Measurements from ENCODE around the gene WWOX.

WWOX gene

DNA sequence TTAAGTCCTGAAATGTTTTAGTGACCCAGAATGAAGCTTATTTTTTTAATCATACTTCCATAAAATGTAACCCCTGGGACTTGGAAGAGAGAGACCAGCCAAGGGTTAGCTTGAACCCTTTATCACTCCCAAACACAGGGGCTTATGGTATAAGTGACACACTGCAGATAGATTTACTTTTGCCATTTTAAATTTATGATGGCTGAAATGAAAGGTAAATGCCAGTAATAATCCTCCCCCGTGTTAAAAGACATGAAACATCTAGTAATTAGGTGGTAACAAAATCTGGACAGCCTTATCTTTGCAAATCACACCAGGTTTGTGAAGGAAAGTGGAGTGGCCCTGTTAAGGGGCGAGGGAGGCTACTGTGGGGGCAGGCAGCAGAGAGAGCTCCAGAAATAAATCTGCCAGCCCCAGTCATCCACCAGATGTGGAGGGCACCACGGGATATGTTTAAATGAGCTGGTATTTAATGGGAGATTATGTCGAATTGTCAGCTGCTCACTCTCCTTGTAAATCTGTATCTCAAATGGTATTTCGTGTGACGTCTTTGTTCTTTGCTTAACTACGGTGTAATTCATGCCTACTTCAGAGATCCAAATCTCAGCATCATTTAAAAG lies 326.5 kb downstream of the WWOX start:
- Histone ChIP-seq H3K9me3 (ENCODE audit: low read depth, low read length) (no peaks in the 10 kb centered on the region), H3K27ac (no peak overlapping the region), H3K4me3 (no peak overlapping the region), H3K9ac (ENCODE audit: insufficient read length) (no peak overlapping the region), H3K36me3 (ENCODE audit: insufficient read depth, low read length) (no peaks in the 10 kb centered on the region)
- TF ChIP-seq FOXP2 (optimal IDR thresholded peaks at IDR 0.05; ENCODE audit: control extremely low read depth, extremely low read length, insufficient read depth) = no peak
- TF ChIP-seq POLR2AphosphoS5 (IDR thresholded peaks at IDR 0.05; ENCODE audit: borderline replicate concordance, low read depth, low read length) = no peak
- TF ChIP-seq EZH2 (IDR thresholded peaks at IDR 0.05) = no peak
- DNase-seq (ENCODE audit: low read depth, low spot score) = no peak

DNA sequence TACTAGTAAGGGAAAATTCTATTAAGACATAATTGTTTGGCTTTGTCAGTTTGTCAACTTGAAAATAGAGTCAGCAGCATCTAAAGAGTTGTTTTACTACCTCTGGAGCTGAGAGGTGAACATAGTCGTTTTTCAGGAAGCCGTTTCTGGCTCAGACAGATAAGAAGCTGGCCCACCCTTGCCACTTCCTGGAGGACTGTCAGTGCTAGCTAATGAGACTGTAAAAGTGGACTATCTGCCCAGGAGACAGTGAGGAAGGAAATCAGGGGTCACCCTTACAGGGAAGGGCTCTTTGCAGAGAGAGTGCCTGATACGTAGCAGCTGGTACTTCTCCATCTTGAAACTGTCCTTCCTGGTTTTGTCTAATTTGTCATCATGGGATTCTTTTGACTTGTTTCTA lies 328.7 kb downstream of the WWOX start:
- no peaks in the 10 kb centered on the region for H3K9me3 ChIP-seq (ENCODE audit: low read depth, low read length)
- no peak overlapping the region for H3K4me3 ChIP-seq
- no peak overlapping the region for H3K9ac ChIP-seq (ENCODE audit: insufficient read length)
- no peak for TF ChIP-seq POLR2AphosphoS5 (IDR thresholded peaks at IDR 0.05; ENCODE audit: borderline replicate concordance, low read depth, low read length)
- no peak for DNase-seq (ENCODE audit: low read depth, low spot score)
- H3K27ac ChIP-seq = no peak overlapping the region
- no peaks in the 10 kb centered on the region for H3K36me3 ChIP-seq (ENCODE audit: insufficient read depth, low read length)

DNA sequence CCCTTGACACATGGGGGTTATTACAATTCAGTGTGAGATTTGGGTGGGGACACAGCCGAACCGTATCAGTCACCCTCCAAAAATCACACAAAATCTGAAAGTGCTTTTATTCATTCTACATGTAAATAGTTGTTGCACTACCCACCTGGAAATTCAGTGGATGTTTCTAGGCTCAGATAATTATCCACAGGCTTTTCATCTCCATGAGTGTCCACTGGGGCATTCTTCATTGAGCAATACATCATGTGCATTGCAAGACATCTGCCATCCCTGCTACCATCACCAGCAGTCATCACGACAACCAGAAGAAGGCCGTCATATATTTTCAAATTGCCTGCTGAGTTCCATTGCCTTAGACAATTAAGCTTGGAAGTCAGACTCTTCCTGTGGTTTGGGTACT lies 330.8 kb downstream of the WWOX start:
- no peaks in the 10 kb centered on the region for H3K9me3 ChIP-seq (ENCODE audit: low read depth, low read length)
- no peak overlapping the region for H3K27ac ChIP-seq
- H3K4me3 ChIP-seq = no peak overlapping the region
- DNase-seq (ENCODE audit: low read depth, low spot score) = no peak
- no peaks in the 10 kb centered on the region for H3K36me3 ChIP-seq (ENCODE audit: insufficient read depth, low read length)
- TF ChIP-seq FOXP2 (optimal IDR thresholded peaks at IDR 0.05; ENCODE audit: control extremely low read depth, extremely low read length, insufficient read depth) (no peak), EZH2 (IDR thresholded peaks at IDR 0.05) (no peak), POLR2AphosphoS5 (IDR thresholded peaks at IDR 0.05; ENCODE audit: borderline replicate concordance, low read depth, low read length) (no peak)
- H3K9ac ChIP-seq (ENCODE audit: insufficient read length) = no peak overlapping the region

DNA sequence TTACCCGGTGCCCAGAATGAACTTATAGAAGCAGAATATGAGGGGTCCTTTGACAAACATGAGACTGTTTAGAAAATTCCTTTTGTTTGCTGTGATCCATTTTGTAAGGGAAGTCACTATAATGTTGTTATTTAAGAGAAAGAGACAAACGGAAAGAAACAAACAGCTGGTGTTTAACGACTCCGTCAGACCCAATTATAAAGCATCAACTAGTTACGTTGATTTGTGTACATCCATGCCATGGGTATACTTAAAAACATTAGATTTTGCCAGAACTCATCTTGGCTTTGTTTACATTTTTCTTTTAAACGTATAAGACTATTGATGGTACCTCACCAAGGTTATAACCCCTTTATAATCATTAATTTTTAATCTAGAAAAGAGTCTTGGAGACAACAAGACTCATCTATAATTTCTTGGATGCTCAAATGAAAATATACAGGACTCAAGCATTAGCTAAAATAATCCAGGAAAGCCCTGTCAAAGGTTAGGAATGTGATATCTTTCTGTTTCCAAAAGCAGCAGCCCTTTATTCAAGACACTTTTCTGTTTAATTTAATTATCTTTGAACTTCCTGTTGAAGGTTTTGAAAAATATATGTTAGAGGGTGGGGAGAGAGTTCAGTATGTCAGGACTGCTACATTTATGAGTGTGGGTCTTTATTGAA lies 331.7 kb downstream of the WWOX start:
- Histone ChIP-seq H3K9ac (ENCODE audit: insufficient read length) (no peak overlapping the region), H3K4me3 (no peak overlapping the region), H3K9me3 (ENCODE audit: low read depth, low read length) (no peaks in the 10 kb centered on the region), H3K27ac (no peak overlapping the region), H3K36me3 (ENCODE audit: insufficient read depth, low read length) (no peaks in the 10 kb centered on the region)
- TF ChIP-seq FOXP2 (optimal IDR thresholded peaks at IDR 0.05; ENCODE audit: control extremely low read depth, extremely low read length, insufficient read depth) (no peak), EZH2 (IDR thresholded peaks at IDR 0.05) (no peak), POLR2AphosphoS5 (IDR thresholded peaks at IDR 0.05; ENCODE audit: borderline replicate concordance, low read depth, low read length) (no peak)
- no peak for DNase-seq (ENCODE audit: low read depth, low spot score)

DNA sequence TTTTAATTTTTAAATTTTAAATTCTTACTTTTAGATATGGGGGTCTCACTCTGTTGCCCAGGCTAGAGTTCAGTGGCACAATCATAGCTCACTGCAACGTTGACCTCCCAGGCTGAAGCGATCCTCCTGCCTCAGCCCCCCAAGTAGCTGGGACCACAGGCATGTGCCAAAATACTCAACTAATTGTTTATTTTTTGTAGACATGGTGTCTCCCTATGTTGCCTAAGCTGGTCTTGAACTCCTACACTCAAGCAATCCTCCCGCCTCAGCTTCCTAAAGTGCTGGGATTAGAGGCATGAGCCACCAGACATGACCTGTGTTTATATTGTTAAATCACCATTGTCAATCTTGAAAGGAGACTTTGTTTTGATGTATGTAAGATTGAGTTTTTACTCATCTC lies 332.2 kb downstream of the WWOX start:
- Histone ChIP-seq H3K36me3 (ENCODE audit: insufficient read depth, low read length) (no peaks in the 10 kb centered on the region), H3K4me3 (no peak overlapping the region), H3K9ac (ENCODE audit: insufficient read length) (no peak overlapping the region), H3K27ac (no peak overlapping the region), H3K9me3 (ENCODE audit: low read depth, low read length) (no peaks in the 10 kb centered on the region)
- TF ChIP-seq EZH2 (IDR thresholded peaks at IDR 0.05) (no peak), FOXP2 (optimal IDR thresholded peaks at IDR 0.05; ENCODE audit: control extremely low read depth, extremely low read length, insufficient read depth) (no peak), POLR2AphosphoS5 (IDR thresholded peaks at IDR 0.05; ENCODE audit: borderline replicate concordance, low read depth, low read length) (no peak)
- DNase-seq (ENCODE audit: low read depth, low spot score) = no peak

DNA sequence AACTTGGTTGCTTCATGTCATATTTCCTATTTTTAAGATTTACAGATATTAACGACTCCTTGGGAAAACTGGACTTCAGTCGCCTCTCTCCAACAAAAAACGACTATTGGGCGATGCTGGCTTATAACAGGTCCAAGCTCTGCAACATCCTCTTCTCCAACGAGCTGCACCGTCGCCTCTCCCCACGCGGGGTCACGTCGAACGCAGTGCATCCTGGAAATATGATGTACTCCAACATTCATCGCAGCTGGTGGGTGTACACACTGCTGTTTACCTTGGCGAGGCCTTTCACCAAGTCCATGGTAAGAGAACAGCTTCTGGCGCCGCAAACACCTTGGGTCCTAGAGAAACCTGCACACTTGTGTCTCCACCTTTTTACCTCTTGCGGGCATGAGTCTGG lies 333.0 kb downstream of the WWOX start:
- H3K9me3 ChIP-seq (ENCODE audit: low read depth, low read length) = no peaks in the 10 kb centered on the region
- H3K4me3 ChIP-seq = no peak overlapping the region
- no peak for DNase-seq (ENCODE audit: low read depth, low spot score)
- no peaks in the 10 kb centered on the region for H3K36me3 ChIP-seq (ENCODE audit: insufficient read depth, low read length)
- no peak overlapping the region for H3K27ac ChIP-seq
- TF ChIP-seq POLR2AphosphoS5 (IDR thresholded peaks at IDR 0.05; ENCODE audit: borderline replicate concordance, low read depth, low read length) = no peak
- TF ChIP-seq FOXP2 (optimal IDR thresholded peaks at IDR 0.05; ENCODE audit: control extremely low read depth, extremely low read length, insufficient read depth) = no peak
- no peak for TF ChIP-seq EZH2 (IDR thresholded peaks at IDR 0.05)
- H3K9ac ChIP-seq (ENCODE audit: insufficient read length) = no peak overlapping the region

DNA sequence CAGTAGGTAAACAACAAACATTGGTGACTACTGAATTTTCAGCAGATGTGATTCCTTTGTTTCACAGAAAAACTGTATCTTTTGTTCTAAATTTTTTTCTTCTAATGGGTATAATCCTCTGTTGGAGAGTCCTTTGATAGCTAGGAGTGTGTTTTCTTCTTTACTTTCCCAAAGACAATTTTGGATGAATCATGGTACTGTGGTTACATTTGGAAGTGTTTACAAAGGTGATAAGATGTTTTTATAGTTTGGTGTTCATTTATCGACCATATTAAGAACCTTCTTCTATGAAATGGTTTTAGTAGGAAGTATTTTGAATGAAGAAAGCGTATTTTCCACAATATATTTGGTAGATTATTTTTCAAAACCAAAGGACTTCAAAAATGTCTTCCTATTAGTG lies 333.7 kb downstream of the WWOX start:
- no peak overlapping the region for H3K9ac ChIP-seq (ENCODE audit: insufficient read length)
- no peaks in the 10 kb centered on the region for H3K9me3 ChIP-seq (ENCODE audit: low read depth, low read length)
- TF ChIP-seq FOXP2 (optimal IDR thresholded peaks at IDR 0.05; ENCODE audit: control extremely low read depth, extremely low read length, insufficient read depth) (no peak), EZH2 (IDR thresholded peaks at IDR 0.05) (no peak), POLR2AphosphoS5 (IDR thresholded peaks at IDR 0.05; ENCODE audit: borderline replicate concordance, low read depth, low read length) (no peak)
- no peak overlapping the region for H3K4me3 ChIP-seq
- no peak overlapping the region for H3K27ac ChIP-seq
- no peak for DNase-seq (ENCODE audit: low read depth, low spot score)
- H3K36me3 ChIP-seq (ENCODE audit: insufficient read depth, low read length) = no peaks in the 10 kb centered on the region

DNA sequence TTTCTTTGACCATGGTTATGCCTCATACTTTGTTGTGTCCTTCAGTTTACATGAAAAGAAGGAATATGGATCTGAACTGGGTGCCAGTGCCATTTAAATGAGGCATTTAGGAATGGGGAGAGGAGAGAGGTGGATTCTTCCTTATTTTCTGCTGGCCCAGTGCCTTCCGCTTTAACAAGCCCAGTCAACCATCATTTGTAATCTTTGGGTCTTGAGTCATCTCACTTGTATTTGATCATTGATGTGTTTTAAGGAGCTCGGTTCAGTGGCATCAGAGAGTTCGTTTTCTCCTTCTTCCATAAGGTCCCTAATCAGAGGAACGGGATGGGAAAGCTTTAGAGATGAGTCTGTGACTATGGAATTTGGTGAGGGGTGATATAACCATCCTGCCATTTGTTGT lies 334.9 kb downstream of the WWOX start:
- H3K9me3 ChIP-seq (ENCODE audit: low read depth, low read length) = no peaks in the 10 kb centered on the region
- no peaks in the 10 kb centered on the region for H3K36me3 ChIP-seq (ENCODE audit: insufficient read depth, low read length)
- DNase-seq (ENCODE audit: low read depth, low spot score) = no peak
- no peak overlapping the region for H3K27ac ChIP-seq
- TF ChIP-seq EZH2 (IDR thresholded peaks at IDR 0.05) (no peak), FOXP2 (optimal IDR thresholded peaks at IDR 0.05; ENCODE audit: control extremely low read depth, extremely low read length, insufficient read depth) (no peak), POLR2AphosphoS5 (IDR thresholded peaks at IDR 0.05; ENCODE audit: borderline replicate concordance, low read depth, low read length) (no peak)
- H3K9ac ChIP-seq (ENCODE audit: insufficient read length) = no peak overlapping the region
- no peak overlapping the region for H3K4me3 ChIP-seq

DNA sequence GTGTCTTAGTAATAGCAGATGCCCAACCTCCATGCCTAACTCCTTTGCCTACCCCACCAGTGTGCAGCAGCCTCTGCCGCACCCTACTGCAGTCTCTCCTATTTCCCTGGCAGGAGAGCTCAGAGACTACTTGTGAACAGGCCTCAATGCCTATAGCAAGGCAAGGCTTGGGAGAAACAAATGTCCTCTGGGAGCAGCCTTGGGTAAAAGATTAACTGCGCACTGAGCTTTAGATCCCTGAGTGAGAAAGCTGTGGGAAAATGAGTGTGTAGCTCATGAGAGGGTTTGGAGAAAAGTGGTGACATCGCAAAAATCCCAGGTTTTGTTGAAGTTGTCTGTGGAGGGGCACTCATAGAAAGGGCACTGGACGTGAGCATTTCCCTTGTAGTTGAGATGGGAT lies 335.8 kb downstream of the WWOX start:
- no peak for TF ChIP-seq POLR2AphosphoS5 (IDR thresholded peaks at IDR 0.05; ENCODE audit: borderline replicate concordance, low read depth, low read length)
- no peak for TF ChIP-seq EZH2 (IDR thresholded peaks at IDR 0.05)
- TF ChIP-seq FOXP2 (optimal IDR thresholded peaks at IDR 0.05; ENCODE audit: control extremely low read depth, extremely low read length, insufficient read depth) = no peak

More for the DNA sequence above, 335.8 kb downstream of the WWOX start:
- no peak overlapping the region for H3K27ac ChIP-seq
- no peaks in the 10 kb centered on the region for H3K9me3 ChIP-seq (ENCODE audit: low read depth, low read length)
- H3K9ac ChIP-seq (ENCODE audit: insufficient read length) = no peak overlapping the region
- no peaks in the 10 kb centered on the region for H3K36me3 ChIP-seq (ENCODE audit: insufficient read depth, low read length)
- H3K4me3 ChIP-seq = no peak overlapping the region
- DNase-seq (ENCODE audit: low read depth, low spot score) = no peak

All from SK-N-MC (cell line).